Measurements from ENCODE around the gene FYN. TPM values are rescaled to one million over a fixed set of nuclear protein-coding genes. Genes with fewer than 3 reads are reported as not detected.

FYN gene
- polyA plus RNA-seq, 3 donors: 88.4 to 149 (median 114) TPM

DNA sequence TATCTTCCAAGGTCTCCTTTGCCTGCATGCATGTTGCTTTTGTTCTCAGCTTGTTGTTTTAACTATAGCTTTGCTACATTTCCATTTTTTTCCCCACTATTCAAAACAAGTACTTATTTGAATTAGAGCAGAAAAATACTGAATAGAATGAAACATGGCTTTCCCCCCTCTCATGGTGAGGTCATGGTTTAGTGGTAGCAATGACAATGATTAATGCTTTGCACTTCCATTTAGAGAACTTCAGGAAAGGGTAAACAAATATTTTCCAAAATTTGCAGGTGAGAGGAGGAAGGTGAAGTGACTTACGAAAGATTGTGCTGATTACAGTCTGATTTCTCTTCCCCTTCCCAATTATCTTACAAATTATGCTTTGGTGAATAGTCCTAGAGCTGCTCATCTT, 219.8 kb downstream of the FYN start:
- no peaks in the 10 kb centered on the region for H4K20me1 ChIP-seq (ENCODE audit: insufficient read depth, low read length)
- Mint-ChIP-seq H3K27me3 (ENCODE audit: low read depth in 3 of 3) (peaks cover 0 to 2% (median 0%) of the 10 kb centered on the region in 3 donors), H3K36me3 (peaks cover 5 to 13% of the 10 kb centered on the region in 2 donors), H3K27ac (no peak overlapping the region), H3K9me3 (peaks cover 0 to 2% (median 0%) of the 10 kb centered on the region in 7 donors), H3K4me3 (no peak overlapping the region), H3K4me1 (peaks cover 10% of the 10 kb centered on the region)
- no peak for DNase-seq
- no peak overlapping the region for H2AFZ ChIP-seq (ENCODE audit: insufficient read depth, low read depth, low read length, poor library complexity, severe bottlenecking)
- intact Hi-C loops (cut with micrococcal nuclease): loop anchor here in 1 of 2 donors (10.0 kb wide), 1 partner anchor 389 kb away; no protein-coding TSS in a partner anchor
- no peak overlapping the region for H3K27ac ChIP-seq (ENCODE audit: low read depth in 1 of 2, low read length in 2 of 2)
- H3K9me3 ChIP-seq (replicated peaks in 1 of 2; ENCODE audit: control insufficient read depth in 1 of 2, insufficient read depth in 1 of 2, low read length in 2 of 2): no peaks in the 10 kb centered on the region
- H3K36me3 ChIP-seq (replicated peaks in 1 of 2; ENCODE audit: control insufficient read depth in 1 of 2, insufficient read depth in 2 of 2, low read length in 2 of 2): no peaks in the 10 kb centered on the region
- H3K27me3 ChIP-seq (ENCODE audit: control insufficient read depth in 2 of 2, insufficient read depth in 2 of 2, low read length in 2 of 2): no peaks in the 10 kb centered on the region
- peaks cover 5 to 7% of the 10 kb centered on the region in 2 donors for H3K4me1 ChIP-seq (ENCODE audit: control insufficient read depth in 1 of 2, insufficient read depth in 2 of 2, low read length in 2 of 2)
- H3K79me2 ChIP-seq (ENCODE audit: insufficient read depth, low read length): no peaks in the 10 kb centered on the region
- H3K4me2 ChIP-seq (replicated peaks; ENCODE audit: extremely low read depth, low read length, poor library complexity, severe bottlenecking): no peak overlapping the region
- no peak overlapping the region for H3K9ac ChIP-seq (ENCODE audit: insufficient read depth, low read length, poor library complexity, severe bottlenecking)
- no peak overlapping the region for H3K4me3 ChIP-seq (replicated peaks in 1 of 3; ENCODE audit: low read depth in 2 of 3, low read length in 3 of 3)
- WGBS (ENCODE audit: insufficient coverage): no CpG with 5 or more reads among the region's 1 CpG
- TF ChIP-seq, protein P1, sequence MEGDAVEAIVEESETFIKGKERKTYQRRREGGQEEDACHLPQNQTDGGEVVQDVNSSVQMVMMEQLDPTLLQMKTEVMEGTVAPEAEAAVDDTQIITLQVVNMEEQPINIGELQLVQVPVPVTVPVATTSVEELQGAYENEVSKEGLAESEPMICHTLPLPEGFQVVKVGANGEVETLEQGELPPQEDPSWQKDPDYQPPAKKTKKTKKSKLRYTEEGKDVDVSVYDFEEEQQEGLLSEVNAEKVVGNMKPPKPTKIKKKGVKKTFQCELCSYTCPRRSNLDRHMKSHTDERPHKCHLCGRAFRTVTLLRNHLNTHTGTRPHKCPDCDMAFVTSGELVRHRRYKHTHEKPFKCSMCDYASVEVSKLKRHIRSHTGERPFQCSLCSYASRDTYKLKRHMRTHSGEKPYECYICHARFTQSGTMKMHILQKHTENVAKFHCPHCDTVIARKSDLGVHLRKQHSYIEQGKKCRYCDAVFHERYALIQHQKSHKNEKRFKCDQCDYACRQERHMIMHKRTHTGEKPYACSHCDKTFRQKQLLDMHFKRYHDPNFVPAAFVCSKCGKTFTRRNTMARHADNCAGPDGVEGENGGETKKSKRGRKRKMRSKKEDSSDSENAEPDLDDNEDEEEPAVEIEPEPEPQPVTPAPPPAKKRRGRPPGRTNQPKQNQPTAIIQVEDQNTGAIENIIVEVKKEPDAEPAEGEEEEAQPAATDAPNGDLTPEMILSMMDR (IDR thresholded peaks at IDR 0.05): no peak

DNA sequence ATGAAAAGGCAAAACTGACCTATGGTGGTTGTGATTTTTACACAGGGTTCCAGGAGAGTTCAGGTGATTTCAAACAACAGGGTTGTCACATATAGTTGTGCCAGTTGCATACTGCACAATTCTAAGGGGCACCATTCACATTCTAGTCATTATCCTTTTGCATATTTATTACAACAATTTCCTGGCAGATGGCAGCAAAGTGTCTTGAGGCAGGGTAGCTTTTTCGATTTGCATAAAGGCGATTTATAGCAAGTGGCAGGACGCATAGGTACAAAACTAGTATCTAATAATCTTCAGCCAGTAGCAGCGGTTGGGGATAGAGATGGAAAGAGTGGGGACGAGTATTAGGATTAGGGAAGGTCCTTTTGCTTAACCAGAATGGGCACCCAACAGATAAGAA, 221.1 kb downstream of the FYN start:
- Histone ChIP-seq H3K9me3 (replicated peaks in 1 of 2; ENCODE audit: control insufficient read depth in 1 of 2, insufficient read depth in 1 of 2, low read length in 2 of 2) (no peaks in the 10 kb centered on the region), H3K4me1 (ENCODE audit: control insufficient read depth in 1 of 2, insufficient read depth in 2 of 2, low read length in 2 of 2) (peaks cover 0 to 1% of the 10 kb centered on the region in 2 donors), H3K9ac (ENCODE audit: insufficient read depth, low read length, poor library complexity, severe bottlenecking) (no peak overlapping the region), H2AFZ (ENCODE audit: insufficient read depth, low read depth, low read length, poor library complexity, severe bottlenecking) (no peak overlapping the region), H3K4me3 (replicated peaks in 1 of 3; ENCODE audit: low read depth in 2 of 3, low read length in 3 of 3) (no peak overlapping the region), H3K4me2 (replicated peaks; ENCODE audit: extremely low read depth, low read length, poor library complexity, severe bottlenecking) (no peak overlapping the region), H4K20me1 (ENCODE audit: insufficient read depth, low read length) (no peaks in the 10 kb centered on the region), H3K36me3 (replicated peaks in 1 of 2; ENCODE audit: control insufficient read depth in 1 of 2, insufficient read depth in 2 of 2, low read length in 2 of 2) (no peaks in the 10 kb centered on the region), H3K27ac (ENCODE audit: low read depth in 1 of 2, low read length in 2 of 2) (no peak overlapping the region), H3K79me2 (ENCODE audit: insufficient read depth, low read length) (no peaks in the 10 kb centered on the region), H3K27me3 (ENCODE audit: control insufficient read depth in 2 of 2, insufficient read depth in 2 of 2, low read length in 2 of 2) (no peaks in the 10 kb centered on the region)
- peaks cover 5% of the 10 kb centered on the region for H3K4me1 Mint-ChIP-seq
- no peak for DNase-seq
- intact Hi-C loops (cut with micrococcal nuclease): loop anchor here in 1 of 2 donors (10.0 kb wide), 1 partner anchor 387 kb away; no protein-coding TSS in a partner anchor
- peaks cover 0 to 2% (median 0%) of the 10 kb centered on the region in 7 donors for H3K9me3 Mint-ChIP-seq
- TF ChIP-seq, protein P1 (IDR thresholded peaks at IDR 0.05): no peak
- H3K4me3 Mint-ChIP-seq: no peak overlapping the region
- 100% methylated on average over 2 of the region's 5 CpGs for WGBS (ENCODE audit: insufficient coverage)
- H3K27me3 Mint-ChIP-seq (ENCODE audit: low read depth in 3 of 3): peaks cover 0 to 2% (median 0%) of the 10 kb centered on the region in 3 donors
- no peak overlapping the region for H3K27ac Mint-ChIP-seq
- peaks cover 10% of the 10 kb centered on the region in 2 donors for H3K36me3 Mint-ChIP-seq

Data from CD14-positive monocyte (primary cell).